DND-41 (cell line): ENCODE data around the gene SRRM3.

Experiments used
- ATAC-seq: fragments of 200-7000 bp; cut with Tn5 transposase; 3 replicates; pipeline ENCODE4 v1.9.1; 2021; ENCODE audit warnings: low read depth; ENCODE audit not compliant: insufficient read depth
- DNase-seq: peaks from one replicate; pipeline ENCODE4 v3.0.0-alpha.2; 2020
- H2AFZ ChIP-seq: 2 replicates; pipeline ENCODE4 v1.6.0; 2012; ENCODE audit warnings: low read depth, low read length
- H3K27ac ChIP-seq: 2 replicates; pipeline ENCODE4 v1.5.1; 2012; ENCODE audit warnings: low read length, inconsistent platforms
- H3K27me3 ChIP-seq: fragments of 200-600 bp; sonication (generic); 2 replicates; pipeline ENCODE4 v1.6.0; 2012; ENCODE audit warnings: low read length, mild to moderate bottlenecking, inconsistent platforms; ENCODE audit not compliant: insufficient read depth, poor library complexity
- H3K36me3 ChIP-seq: 2 replicates; pipeline ENCODE4 v1.5.1; 2012; ENCODE audit warnings: low read length, inconsistent platforms; ENCODE audit not compliant: insufficient read depth
- H3K4me1 ChIP-seq: 2 replicates; pipeline ENCODE4 v1.5.1; 2012; ENCODE audit warnings: mild to moderate bottlenecking, low read length; ENCODE audit not compliant: insufficient read depth
- H3K4me2 ChIP-seq: 2 replicates; pipeline ENCODE4 v1.6.0; 2012; ENCODE audit warnings: mild to moderate bottlenecking, moderate library complexity, low read length, inconsistent platforms; ENCODE audit not compliant: insufficient read depth
- H3K4me3 ChIP-seq, 2 experiments: fragments of 200-600 bp in 1 of 2; shearing (Covaris generic) in 1 of 2; 2 replicates each; pipeline ENCODE4 v1.5.1; 2012 to 2016; ENCODE audit warnings: inconsistent platforms in 2 of 2, low read length in 2 of 2, mild to moderate bottlenecking in 2 of 2, low read depth in 1 of 2, moderate library complexity in 1 of 2
- H3K79me2 ChIP-seq: 2 replicates; pipeline ENCODE4 v1.6.0; 2012; ENCODE audit warnings: low read length, inconsistent platforms; ENCODE audit not compliant: insufficient read depth
- H3K9ac ChIP-seq: 2 replicates; pipeline ENCODE4 v1.6.0; 2012; ENCODE audit warnings: low read depth, mild to moderate bottlenecking, inconsistent platforms, low read length, moderate library complexity
- H3K9me3 ChIP-seq: 2 replicates; pipeline ENCODE4 v1.5.1; 2012; ENCODE audit warnings: low read length, moderate library complexity, mild to moderate bottlenecking, inconsistent platforms; ENCODE audit not compliant: insufficient read depth, severe bottlenecking
- H4K20me1 ChIP-seq: 2 replicates; pipeline ENCODE4 v1.6.0; 2012; ENCODE audit warnings: low read length; ENCODE audit not compliant: insufficient read depth
- EZH2 ChIP-seq: IDR thresholded peaks from 3 replicates; pipeline ENCODE4 v1.6.1; 2012; ENCODE audit warnings: borderline replicate concordance, low read depth, mild to moderate bottlenecking, moderate library complexity, low read length, inconsistent platforms; ENCODE audit not compliant: severe bottlenecking
- TF ChIP-seq, protein P1 (sequence below): IDR thresholded peaks from 2 replicates; pipeline ENCODE4 v1.5.1; 2012; ENCODE audit warnings: borderline replicate concordance, low read length, moderate library complexity, mild to moderate bottlenecking; ENCODE audit not compliant: poor library complexity, severe bottlenecking; ENCODE audit errors: extremely low read depth

The SRRM3 gene

DNA sequence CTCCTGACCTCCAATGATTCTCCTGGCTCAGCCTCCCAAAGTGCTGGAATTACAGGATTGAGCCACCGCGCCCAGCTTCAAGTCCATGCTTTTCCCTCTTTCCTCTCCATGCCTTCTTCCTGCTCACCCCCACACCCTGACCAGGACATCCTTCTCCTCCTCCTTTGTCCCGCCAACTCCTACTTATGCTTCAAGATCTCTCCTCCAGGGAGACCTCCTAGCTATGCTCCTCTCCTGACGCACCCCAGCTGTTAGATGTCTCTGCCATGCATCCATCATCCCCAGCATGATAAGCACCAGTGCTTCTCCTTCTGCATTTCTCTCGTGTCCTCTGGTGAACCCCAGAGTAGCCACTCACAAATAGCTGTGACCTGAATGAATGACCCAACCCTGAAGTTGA is 21.1 kb downstream of the SRRM3 start:
- Histone ChIP-seq H3K36me3 (no peaks in the 10 kb centered on the region), H3K27ac (no peak overlapping the region), H3K79me2 (no peaks in the 10 kb centered on the region), H3K4me3 (no peak overlapping the region), H3K9me3 (no peaks in the 10 kb centered on the region), H3K4me1 (no peaks in the 10 kb centered on the region), H3K9ac (no peak overlapping the region), H4K20me1 (0 out of 2 replicates have a peak, but pooled peaks cover 6% of the 10 kb centered on the region), H2AFZ (no peak overlapping the region), H3K4me2 (no peak overlapping the region), H3K27me3 (no peaks in the 10 kb centered on the region)
- TF ChIP-seq EZH2 = no peak
- TF ChIP-seq, protein P1, sequence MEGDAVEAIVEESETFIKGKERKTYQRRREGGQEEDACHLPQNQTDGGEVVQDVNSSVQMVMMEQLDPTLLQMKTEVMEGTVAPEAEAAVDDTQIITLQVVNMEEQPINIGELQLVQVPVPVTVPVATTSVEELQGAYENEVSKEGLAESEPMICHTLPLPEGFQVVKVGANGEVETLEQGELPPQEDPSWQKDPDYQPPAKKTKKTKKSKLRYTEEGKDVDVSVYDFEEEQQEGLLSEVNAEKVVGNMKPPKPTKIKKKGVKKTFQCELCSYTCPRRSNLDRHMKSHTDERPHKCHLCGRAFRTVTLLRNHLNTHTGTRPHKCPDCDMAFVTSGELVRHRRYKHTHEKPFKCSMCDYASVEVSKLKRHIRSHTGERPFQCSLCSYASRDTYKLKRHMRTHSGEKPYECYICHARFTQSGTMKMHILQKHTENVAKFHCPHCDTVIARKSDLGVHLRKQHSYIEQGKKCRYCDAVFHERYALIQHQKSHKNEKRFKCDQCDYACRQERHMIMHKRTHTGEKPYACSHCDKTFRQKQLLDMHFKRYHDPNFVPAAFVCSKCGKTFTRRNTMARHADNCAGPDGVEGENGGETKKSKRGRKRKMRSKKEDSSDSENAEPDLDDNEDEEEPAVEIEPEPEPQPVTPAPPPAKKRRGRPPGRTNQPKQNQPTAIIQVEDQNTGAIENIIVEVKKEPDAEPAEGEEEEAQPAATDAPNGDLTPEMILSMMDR = no peak
- DNase-seq (no peak), ATAC-seq (no peak)

DNA sequence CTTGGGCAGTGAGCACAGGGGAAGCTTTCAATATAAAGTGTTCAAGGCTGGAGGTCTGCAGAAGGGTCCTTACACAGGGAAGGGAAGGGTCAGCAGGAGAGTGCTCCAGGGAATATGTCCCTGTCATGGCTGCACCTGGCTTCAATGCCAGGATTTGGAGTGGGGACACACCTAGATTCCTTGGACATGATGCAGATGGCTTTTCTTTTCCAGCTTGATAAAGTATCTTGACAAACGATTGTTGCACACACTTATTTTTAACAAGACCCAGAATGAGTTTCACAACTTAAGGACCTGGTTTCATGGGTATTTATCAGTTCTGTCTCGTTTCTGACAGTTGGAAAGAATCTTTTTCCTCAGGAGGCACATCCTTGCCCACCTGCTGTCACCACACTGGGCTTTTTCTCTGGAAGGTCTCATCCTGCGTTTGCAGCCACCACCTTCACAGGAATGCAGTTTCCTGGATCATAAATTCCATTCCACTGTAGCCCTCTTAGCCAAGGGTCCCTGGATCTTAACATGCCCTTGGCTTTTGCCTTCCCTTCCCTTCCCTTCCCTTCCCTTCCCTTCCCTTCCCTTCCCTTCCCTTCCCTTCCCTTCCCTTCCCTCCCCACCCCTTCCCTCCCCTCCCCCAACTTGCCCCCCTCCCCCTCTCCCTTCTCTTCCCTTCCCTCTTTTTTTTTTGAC is 21.7 kb downstream of the SRRM3 start:
- Histone ChIP-seq H3K4me3 (no peak overlapping the region), H3K27ac (no peak overlapping the region), H2AFZ (no peak overlapping the region), H3K4me2 (no peak overlapping the region), H3K4me1 (no peaks in the 10 kb centered on the region), H3K79me2 (no peaks in the 10 kb centered on the region), H3K27me3 (no peaks in the 10 kb centered on the region), H3K9ac (no peak overlapping the region), H3K36me3 (no peaks in the 10 kb centered on the region), H3K9me3 (no peaks in the 10 kb centered on the region), H4K20me1 (0 out of 2 replicates have a peak, but pooled peaks cover 6% of the 10 kb centered on the region)
- TF ChIP-seq, protein P1 = no peak
- no peak for TF ChIP-seq EZH2
- DNase-seq = no peak
- no peak for ATAC-seq

DNA sequence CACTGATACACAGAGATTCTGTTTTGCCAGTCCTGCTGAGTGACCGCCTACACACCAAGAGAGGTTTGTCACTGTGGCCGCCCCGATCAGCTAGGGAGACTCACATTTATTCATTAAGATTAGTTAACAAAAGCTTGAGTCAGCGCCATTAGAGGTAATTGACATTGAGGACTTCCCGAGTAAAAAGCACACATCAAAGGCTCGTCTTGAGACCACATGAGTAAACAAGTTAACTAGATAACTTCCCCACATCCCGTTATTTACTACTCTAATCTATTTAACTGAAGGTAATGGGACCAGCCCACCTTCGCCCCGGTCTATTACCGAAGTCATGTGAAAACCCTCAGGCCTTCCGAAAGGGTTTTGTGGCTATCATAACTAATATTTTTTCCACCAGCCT is 23.0 kb downstream of the SRRM3 start:
- no peaks in the 10 kb centered on the region for H3K4me1 ChIP-seq
- no peaks in the 10 kb centered on the region for H3K9me3 ChIP-seq
- 0 out of 2 replicates have a peak, but pooled peaks cover 6% of the 10 kb centered on the region for H4K20me1 ChIP-seq
- H3K27me3 ChIP-seq = no peaks in the 10 kb centered on the region
- no peak overlapping the region for H2AFZ ChIP-seq
- H3K36me3 ChIP-seq = no peaks in the 10 kb centered on the region
- no peak overlapping the region for H3K9ac ChIP-seq
- no peak overlapping the region for H3K27ac ChIP-seq
- no peaks in the 10 kb centered on the region for H3K79me2 ChIP-seq
- DNase-seq (no peak), ATAC-seq (no peak)
- TF ChIP-seq EZH2 = no peak
- TF ChIP-seq, protein P1 = no peak
- no peak overlapping the region for H3K4me2 ChIP-seq
- H3K4me3 ChIP-seq = no peak overlapping the region

DNA sequence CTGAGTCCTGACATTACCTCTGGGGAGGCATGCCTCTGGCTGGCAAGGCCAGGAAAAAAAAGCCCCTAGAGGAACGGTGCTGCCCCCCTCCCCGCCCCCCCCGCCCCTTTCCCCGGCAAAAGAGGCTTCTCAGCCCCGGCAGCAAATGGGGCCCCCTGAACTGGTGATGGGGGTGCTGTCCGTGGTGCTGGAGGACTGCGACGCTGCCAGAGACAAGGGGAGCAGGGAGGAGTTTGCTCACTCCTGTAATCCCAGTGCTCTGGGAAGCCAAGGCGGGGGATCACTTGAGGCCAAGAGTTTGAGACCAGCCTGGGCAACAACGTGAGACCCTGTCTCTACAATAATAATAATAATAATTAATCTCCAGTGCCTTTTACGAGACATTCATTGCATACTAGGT is 23.7 kb downstream of the SRRM3 start:
- Histone ChIP-seq H3K36me3 (no peaks in the 10 kb centered on the region), H4K20me1 (0 out of 2 replicates have a peak, but pooled peaks cover 6% of the 10 kb centered on the region), H3K4me3 (no peak overlapping the region), H2AFZ (no peak overlapping the region), H3K27me3 (no peaks in the 10 kb centered on the region), H3K4me1 (no peaks in the 10 kb centered on the region), H3K4me2 (no peak overlapping the region), H3K9ac (no peak overlapping the region), H3K27ac (no peak overlapping the region), H3K9me3 (no peaks in the 10 kb centered on the region), H3K79me2 (no peaks in the 10 kb centered on the region)
- TF ChIP-seq, protein P1 = no peak
- peak; percentile 76 for DNase-seq
- ATAC-seq = peak; percentile 98
